HG03378 (cell line): Measurements from ENCODE around the gene RANBP1.
"Not testable (repeated sequence)": the region's sequence is repeated elsewhere in the genome, so short reads cannot be mapped to it uniquely, and the experiment has no call there.

Experiments used
- ATAC-seq: cut with Tn5 transposase; IDR thresholded peaks from one replicate; pipeline ENCODE4 v1.9.1; 2021; ENCODE audit warnings: mild to moderate bottlenecking, moderate library complexity; ENCODE audit not compliant: unreplicated experiment

The RANBP1 gene

DNA sequence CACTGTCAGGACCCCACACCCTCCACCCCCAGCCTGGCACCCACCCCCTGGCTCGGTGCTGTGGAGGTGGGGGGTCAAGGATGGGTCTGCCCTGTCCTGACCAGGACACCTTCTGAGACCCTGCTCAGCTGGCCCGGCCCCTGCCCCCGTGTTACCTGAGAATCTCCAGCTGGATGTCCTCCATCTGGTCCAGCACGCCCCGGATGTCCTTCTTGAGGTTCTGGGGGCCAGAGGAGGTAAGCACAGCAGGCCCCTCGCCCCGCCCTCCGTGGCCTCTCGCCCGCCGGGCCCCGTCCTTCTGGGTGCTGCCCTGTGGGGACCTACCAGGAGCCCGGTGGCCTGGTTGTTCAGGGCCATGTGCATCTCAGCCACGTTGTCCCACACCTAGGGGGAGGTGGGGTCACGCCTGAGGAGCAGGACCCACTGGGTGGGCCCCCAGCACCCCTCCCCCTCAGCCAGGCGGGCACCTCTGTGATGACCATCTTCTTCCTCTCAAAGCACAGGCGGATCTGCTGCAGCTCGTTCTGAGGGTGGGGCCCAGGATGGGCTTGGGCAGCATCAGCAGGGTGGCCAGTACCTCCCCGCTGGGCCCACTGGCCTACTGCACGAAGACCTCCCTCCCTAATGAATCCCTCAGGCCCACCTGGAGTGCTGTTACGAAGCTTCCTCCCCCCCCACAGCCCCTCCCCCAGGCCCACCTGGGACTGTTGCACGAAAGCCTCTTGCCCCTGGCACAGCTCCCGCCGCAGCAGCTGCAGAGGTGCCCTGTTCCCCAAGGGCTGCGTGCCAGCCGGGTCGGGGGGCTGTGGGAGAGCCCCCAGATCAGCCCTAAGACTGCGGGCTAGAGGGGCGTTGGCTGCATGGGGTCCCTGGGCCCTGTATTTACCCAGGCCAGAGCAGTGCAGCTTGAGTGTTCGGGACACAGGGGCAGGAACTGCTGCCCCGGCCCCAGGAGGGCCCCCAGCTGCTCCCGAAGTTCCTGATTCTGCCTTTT is 33.6 kb downstream of the RANBP1 start:
- no peak for ATAC-seq

DNA sequence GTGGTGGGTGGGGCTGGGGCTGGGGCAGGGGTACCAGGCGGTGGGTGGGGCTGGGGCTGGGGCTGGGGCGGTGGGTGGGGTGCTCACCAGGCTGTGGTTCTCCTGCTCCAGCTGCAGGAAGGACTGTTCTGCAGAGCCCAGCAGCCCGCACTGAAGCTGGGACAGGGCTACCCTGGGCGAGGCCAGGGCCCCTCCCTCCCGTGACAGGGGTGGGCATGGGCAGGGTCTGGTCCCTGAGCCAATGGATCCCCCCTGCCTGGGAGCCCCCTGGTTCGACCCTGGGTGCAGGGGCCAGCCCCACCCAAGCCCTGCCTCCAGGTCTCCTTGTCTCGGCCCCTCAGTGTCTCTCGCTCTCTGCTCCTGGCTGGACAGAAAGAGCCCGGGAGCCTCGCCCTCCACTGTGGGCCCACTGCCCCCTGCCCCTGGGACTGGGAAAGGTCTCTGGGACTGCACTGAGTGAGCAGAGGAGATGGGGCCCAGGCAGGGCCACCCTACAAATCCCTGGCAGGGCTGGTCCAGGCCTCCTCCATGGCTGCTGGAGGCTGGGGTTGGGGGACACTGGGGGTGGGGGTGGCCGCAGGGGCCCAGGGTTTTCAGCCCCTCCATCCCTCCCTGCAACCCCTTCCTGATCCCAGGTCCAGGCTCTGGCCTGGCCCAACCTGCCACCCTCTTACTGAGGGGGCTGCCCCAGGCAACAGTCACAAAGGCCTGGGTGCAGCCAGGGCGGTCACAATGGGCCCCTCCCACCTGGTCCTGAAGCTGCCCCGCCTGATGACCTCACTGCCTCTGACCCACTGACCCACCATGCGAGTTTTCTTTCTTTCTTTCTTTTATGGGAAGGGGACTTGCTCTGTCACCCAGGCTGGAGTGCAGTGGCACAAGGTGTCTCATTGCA is 34.7 kb downstream of the RANBP1 start, which contains the start of gene CCDC188:
Gene CCDC188, minus strand, starts transcription at position 675 of the 895 bp plus-strand sequence. Its CDS starts 69 bp downstream, at position 606.
- ATAC-seq, result no peak

DNA sequence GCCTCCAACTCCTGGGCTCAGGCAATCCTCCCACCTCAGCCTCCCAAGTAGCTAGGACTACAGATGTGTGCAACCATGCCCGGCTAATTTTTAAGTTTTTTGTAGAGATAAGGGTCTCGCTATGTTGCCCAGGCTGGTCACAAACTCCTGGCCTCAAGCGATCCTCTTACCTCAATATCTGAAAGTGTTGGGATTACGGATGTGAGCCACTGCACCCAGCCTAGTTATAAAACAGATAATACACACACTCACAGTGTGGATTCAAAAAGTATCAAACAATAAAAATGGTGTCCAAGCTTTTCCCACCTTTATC is 35.3 kb downstream of the RANBP1 start:
- ATAC-seq, result no peak

DNA sequence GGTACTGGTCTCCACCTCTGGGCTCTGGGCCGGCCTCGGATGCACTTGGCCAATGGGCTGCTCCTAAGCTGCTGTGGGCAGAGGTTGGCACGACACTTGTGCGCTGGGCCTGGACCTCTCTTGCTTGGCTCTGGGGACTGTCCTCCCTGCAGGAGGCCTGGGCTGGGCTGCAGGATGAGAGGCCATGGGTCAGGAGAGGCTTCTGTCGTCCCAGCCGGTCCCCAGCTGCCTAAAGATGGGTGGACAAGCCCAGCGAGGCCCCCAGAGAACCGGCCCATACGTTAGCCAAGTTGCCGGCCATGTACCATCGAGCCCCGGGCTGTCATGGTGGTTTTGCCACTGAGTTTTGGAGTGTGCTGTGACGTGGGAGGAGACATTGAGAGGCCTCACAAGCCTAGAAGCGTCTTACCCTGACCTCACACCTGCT is 36.6 kb downstream of the RANBP1 start:
- no peak for ATAC-seq

DNA sequence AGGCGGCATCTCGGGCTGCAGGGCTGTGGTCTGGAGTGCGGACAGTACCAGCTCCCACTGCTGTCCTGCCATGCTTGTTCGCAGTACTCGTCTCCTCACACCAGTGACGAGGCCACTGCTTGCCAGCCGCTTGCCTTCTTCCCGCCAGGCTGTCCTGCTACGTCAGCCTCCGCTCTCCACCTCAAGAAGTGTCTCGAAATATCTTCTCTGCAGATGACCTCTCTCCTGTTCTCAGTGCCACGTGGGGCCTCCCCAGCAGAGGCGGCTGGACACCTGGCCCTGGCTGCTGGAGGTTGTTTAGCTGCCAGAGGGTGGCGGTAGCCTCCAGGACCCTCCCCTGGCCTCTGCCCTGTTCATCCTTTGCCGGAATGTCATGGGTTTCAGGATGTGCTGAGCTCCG is 38.0 kb downstream of the RANBP1 start:
- no peak for ATAC-seq

DNA sequence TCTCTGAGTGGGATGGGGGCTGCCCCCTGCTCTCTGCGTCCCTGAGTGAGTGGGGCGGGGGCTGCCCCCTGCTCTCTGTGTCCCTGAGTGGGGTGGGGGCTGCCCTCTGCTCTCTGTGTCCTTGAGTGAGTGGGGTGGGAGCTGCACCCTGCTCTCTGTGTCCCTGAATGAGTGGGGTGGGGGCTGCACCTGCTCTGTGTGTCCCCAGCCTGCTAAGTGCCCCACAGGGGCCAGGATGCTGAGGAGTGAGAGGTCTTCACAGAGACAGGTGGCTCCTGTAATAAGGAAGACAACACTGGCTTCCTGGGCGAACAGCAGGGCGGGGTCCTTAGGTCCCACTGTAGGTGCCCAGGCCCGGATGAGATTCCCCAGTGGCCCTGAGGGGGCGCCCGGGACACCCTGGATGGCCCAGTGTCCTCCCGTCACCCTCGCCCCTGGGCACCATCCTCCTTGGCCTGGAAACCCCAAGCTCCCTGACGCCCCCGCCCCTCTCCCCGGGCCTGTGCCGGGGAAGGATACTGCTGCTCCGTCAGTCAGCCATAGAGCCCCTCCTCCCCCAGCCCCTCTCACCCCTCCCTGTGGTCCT is 38.8 kb downstream of the RANBP1 start:
- no peak for ATAC-seq

DNA sequence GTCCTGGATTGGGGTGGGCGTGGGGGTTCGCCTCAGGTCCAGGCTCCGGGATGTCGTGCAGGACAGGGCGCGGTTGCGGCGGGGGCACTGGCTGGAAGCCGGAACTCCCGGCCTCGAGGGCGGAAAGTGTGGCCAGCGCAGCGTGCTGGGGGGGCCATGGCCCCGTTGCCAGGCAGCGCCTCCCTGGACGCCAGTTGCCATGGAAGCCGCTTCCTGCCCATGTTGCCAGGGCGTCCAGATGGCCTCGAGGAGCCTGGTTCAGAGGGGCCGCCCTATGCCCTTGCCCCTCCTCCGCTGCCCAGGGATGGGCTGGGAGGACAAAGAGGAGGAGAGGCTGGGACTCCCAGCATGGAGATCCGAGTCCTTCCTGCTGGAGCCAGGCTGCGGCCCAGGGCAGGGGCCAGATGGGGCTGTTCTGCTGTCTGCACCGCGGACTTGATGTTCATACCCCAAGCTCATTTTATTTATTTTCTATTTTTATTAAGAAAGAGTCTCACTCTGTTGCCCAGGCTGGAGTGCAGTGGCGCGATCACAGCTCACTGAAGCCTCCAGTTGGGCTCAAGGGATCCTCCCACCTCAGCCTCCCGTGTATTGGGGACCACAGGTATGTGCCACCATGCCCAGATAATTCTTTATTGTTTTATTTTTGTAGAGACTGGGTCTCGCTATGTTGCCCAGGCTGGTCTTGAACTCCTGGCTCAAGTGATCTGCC is 39.6 kb downstream of the RANBP1 start:
- no peak for ATAC-seq

DNA sequence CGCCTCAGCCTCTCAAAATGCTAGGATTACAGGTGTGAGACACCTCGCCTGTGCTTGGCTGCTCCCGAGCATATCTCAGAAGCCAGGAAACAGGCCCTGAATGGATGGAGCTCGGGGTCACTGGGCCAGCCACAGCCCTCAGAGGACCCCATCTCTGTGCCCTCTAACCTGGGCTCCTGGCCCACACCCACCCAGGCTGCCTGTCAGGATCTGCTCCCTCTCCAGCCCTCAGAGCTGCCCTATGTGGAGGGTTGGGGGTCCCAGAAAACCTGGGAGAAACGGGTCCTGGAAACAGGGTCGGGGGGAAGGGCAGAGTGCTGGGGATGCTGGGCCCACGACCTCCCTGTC is 40.1 kb downstream of the RANBP1 start:
- no peak for ATAC-seq

DNA sequence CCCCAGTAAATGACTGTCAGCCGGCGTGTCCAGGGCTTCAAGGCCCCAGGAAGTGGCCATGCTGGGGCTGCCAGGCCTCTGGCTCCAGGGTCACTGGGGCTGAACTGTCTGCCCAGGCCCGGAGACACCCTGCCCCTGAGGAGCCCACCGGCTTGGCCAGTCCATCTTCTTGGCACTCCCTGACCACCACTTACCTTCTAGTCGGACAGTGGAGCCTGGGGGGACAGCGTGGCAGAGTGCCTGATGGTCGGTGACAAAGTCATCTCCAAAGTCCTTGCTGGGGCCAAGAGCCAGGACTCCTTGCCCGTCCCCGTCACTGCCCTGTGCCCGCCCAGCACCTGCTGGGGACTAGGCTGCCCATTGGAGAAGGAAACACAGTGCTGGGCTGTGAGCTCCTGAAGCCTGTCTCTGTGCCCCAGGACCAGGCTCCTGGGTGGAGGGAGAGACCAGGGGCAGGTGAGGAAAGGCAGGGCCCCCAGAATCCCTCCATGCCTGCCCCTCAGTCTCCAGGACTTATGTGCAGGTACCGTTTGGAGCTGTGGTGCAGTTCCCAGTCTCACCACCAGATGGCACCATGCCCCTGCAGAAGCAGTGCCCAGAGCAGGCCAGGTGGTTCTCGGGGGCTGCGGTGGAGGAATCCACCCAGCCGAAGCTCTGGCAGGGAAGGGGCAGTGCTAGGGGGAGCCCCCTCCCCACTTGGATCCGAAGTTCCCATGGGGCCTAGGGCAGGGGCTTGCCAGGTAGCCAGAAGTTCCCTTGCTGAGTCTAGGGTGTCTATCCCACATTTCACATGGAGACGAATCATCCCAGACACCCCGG is 40.9 kb downstream of the RANBP1 start:
- ATAC-seq, result no peak

GRCh38 chr22:20157430-20158183 is 41.7 kb downstream of the RANBP1 start:
- no peak for ATAC-seq

DNA sequence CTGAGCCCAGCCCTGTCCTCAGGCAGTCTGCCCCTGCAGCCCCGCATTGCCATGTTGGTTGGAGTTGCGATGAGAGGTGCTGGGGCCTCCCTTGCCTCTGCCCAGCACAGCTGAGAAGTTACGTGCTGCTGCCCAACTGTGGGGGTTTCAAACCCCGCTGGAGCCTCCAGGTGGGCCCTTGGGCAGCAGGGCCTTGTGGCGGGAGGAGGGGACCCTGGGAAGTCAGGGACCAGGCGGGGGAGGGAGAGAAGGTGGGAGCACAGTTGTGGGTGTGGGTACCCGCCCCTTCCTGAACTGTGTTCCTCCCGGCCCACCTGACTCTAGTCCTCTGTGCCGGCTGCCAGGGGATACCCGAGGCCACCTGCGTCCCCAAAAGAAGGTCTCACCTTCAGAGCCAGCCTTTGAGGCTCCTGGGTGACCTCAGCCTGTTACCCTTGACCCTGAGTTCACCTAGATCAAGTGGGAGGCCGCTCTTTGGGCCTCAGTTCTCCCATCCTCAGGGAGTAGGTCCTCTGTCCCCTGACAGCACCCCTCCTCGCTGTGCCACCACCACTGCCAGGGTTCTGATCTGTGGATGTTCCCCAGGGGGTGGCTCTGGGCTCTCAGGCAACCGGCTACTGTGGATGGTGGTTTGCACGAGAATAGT is 42.6 kb downstream of the RANBP1 start:
- ATAC-seq, result no peak

GRCh38 chr22:20159076-20159475 is 43.2 kb downstream of the RANBP1 start:
- no peak for ATAC-seq

GRCh38 chr22:20159531-20159930 is 43.6 kb downstream of the RANBP1 start:
- ATAC-seq, result not testable (repeated sequence)

DNA sequence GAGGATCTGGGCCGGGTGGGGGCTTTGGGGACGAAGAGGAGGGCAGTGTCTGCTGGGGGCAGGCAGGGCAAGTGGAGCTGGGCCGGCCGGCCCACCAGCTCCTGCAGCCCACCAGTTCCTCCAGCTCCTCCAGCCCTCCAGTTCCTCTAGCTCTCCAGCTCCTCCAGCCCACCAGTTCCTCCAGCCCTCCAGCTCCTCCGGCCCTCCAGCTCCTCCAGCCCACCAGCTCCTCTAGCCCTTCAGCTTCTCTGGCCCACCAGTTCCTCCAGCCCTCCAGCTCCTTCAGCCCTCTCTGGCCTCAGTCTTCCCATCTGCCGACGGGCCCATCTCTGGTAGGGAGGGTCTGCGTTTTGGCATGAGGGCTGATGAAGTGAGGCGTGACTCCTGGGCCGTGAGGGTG is 44.1 kb downstream of the RANBP1 start:
- ATAC-seq, result no peak

DNA sequence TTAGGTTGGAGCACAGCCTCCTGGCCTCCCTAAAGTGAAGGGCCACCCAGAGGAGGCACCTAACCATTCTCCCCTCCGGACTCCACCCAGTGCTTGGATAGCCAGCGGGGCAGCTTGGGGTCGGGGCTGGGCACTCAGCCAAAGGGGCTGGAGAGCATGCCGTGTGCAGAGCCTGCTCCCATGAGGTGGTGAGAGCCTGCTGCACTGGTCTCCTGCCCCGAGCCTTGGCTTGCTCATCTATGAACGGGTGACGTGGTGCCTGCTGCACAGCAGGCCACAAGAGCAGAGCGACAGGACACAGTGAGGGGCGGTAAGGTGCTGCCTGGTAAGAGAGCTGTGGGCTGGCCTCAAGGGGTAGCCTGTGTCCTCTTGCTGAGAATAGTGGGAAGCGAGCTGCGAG is 49.0 kb downstream of the RANBP1 start:
- no peak for ATAC-seq

DNA sequence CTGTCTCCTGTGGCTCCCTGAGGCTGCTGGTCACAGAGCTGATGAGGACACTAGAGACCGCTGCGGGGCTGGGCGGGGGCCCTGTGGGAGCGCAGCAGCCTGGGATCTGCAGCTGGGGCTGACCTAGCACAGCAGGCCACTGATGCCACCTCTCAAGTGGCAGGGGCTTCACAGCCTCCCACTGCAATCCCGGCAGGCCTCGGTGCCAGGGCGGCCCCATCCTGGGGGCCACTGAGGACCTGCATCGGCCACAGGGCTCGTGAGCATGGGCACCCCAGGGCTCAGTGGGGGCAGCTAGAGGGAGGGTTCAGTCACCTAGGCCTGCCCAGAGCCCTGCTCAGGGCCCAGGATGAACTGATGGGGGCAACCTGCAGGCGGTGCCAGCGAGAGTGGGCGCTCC is 49.5 kb downstream of the RANBP1 start:
- ATAC-seq, result no peak

DNA sequence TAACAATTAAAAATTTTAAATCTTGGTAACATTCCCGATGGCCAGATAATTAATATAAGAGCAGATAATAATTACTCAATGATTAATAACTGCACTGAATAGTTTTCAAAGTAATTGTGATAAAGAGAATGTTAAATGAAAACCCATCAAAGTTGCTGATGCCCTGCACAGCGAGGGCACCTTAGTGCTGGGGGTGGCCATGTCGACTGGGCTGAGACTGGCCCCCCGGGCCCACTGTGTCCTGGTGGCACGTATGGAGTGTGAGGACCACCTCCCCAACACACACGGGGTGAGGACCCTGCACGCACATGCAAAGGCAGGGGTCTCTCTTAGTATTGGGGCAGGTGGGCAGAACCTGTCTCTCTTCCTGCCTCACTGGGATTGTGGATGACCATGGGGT is 50.0 kb downstream of the RANBP1 start:
- ATAC-seq, result no peak

DNA sequence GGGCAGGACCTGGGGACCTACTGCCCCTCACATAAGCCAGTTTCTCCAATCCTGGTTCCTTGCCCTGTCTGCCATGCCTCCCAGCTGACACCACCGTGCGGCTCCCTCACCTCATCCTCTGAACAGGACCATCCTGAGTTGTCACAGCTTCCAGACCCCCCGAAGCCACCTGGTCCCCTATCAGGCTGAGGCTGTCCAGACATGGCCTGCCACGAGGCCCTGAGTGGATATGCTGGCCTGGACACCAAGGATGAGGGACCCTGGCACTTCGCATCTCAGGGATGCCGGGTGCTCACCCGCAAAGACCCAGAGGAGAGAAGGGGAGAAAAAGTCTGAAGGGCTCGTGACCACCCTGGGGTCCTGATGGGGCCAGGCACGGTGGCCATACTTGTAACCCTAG is 50.8 kb downstream of the RANBP1 start:
- ATAC-seq, result no peak
